NCI-H2107 treated with DMSO at 0.1 percent for 48 hours (cell line): ENCODE data around the gene APPBP2.
"Not testable (repeated sequence)": the region's sequence is repeated elsewhere in the genome, so short reads cannot be mapped to it uniquely, and the experiment has no call there.

ENCODE experiments used
- DNase-seq: peaks from one replicate; lab custom pipeline; 2025; ENCODE audit not compliant: unreplicated experiment; lab: John Stamatoyannopoulos, UW

Gene APPBP2

GRCh38 chr17:60501589-60501988, 24.5 kb downstream of the APPBP2 start:
- DNase-seq, result no peak

DNA sequence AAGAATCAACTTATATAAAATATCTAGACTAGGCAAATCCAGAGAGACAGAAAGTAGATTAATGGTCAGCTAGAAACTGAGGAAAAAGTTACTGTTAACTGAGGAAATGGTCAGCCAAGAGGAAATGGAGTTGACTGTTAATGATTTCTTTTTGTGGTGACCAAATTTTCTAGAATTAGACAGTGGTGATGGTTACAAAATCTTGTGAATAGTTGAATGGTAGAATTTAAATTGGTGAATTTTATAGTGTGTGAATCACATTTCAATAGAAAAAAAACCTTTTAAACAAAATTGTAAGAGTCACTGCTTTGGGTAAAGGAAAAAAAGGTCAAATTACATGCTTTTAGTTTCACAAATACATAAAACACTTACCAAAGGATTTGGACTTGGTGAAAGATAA, 30.0 kb downstream of the APPBP2 start:
- no peak for DNase-seq

- DNase-seq, result no peak
These were observed 30.8 kb downstream of the APPBP2 start for GRCh38 chr17:60495260-60495659.

GRCh38 chr17:60493847-60494321, 32.2 kb downstream of the APPBP2 start:
- no peak for DNase-seq

DNA sequence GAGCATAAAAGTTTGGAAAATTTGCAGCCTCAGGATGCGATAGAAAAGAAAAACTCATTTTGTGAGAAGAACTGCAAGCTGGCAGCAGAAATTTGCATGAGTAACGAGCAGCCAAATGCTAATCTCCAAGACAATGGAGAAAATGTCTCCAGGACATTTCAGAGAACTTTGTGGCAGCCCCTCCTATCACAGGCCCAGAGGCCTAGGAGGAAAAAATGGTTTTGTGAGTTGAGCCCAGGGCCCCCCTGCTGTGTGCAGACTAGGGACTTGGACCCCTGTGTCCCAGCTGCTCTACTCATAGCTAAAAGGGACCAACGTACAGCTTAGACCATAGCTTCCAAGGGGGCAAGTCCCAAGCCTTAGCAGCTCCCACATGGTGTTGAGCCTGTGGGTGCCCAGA, 34.3 kb downstream of the APPBP2 start:
- DNase-seq, result no peak

DNA sequence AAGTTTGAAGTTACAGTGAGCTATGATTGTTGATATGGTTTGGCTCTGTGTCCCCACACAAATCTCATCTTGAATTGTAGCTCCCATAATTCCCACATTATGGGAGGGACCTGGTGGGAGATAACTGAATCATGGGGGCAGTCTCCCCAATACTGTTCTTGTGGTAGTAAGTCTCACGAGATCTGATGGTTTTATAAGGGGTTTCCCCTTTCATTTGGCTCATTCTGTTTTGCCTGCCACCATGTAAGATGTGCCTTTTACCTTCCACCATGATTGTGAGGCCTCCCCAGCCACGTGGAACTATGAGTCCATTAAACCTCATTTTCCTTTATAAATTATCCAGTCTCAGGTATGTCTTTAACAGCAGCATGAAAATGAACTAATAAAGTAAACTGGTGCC, 35.4 kb downstream of the APPBP2 start:
- DNase-seq, result not testable (repeated sequence)

DNA sequence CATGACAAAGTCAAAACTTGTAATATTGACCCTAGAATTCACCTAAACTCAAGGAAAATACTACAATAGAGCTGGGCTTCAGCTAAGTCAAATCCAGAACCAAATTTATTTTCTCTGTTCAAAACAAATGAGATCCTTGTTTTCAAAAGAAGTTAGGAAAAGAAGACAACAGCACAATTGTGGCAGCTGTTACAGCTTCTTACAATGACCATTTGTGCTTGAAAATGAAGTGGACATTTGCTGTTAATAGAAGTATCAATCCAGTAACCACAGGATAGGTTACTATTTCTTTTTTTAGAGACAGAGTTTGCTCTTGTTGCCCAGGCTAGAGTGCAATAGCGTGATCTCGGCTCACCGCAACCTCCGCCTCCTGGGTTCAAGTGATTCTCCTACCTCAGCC, 44.4 kb downstream of the APPBP2 start:
- DNase-seq, result no peak

DNA sequence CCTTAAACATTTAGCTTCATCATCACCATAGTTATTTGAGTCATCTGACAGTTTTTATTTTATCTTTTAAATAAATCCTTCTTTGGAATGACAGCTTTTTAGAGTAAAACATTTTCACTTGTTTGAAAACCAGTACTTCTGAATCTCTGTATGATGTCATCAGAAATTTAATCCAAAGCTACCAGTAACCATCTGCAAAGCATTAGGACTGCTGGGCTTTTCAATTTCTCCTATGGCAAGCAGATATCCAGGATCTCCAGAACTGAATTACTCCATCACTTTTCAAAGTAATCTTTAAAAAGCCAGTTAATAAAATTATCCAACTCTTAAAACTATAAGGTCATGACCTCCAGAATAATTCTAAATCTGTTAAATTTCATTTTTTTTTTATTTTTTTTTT, 52.3 kb downstream of the APPBP2 start:
- DNase-seq, result no peak

DNA sequence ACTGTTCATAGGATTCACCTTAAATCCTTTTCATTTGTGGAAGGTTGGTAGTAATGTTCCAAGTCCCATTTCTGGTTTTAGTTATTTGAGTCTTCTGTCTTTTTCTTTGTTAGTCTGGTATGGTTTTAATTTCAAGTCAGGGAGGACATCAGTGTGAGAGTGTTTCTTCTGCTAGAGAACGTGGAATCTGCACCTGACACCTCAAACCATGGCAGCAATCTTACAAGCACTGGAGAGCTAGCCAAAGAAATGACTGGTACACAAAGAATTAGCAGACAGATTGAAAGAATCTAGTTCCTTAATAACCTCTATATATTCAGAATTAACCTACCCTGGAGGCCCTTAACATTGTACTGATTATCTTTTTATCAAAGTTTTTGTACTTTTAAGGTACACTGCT, 53.6 kb downstream of the APPBP2 start:
- no peak for DNase-seq

DNA sequence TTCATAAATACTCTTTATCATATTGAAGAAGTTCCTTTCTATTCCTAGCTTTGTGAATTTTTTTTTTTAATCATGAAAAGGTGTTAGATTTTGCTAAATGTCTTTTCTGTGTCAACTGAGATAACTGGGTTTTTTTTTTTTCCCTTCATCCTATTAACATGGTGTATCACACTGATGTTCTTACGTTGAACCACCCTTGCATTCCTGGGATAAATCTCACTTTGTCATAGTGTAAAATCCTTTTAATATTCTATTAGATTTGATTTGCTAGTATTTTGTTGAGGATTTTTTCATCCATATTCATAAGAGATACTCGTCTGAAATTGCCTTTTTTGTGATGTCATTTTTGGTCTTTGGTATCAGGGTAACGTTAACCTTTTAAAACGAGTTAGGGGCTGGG, 54.6 kb downstream of the APPBP2 start:
- DNase-seq, result no peak

DNA sequence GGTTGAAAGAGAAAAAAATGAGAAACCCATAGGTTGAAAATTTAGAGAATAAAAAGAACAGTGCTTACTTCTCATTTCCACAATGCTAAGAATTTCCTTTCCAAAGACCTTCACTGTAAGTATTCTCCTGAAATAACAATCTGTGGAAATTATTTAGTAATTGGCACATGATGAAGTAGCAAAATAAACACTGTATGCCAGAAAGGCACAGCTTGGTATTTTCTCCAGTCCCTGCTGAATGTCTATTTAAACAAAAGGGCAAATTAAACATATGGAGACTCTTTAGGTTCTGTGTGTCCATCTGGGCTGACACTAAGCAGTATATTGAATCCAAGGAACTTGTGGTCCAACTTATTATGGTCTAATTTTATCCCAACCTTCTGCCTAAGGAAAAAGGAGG, 57.7 kb downstream of the APPBP2 start:
- no peak for DNase-seq

DNA sequence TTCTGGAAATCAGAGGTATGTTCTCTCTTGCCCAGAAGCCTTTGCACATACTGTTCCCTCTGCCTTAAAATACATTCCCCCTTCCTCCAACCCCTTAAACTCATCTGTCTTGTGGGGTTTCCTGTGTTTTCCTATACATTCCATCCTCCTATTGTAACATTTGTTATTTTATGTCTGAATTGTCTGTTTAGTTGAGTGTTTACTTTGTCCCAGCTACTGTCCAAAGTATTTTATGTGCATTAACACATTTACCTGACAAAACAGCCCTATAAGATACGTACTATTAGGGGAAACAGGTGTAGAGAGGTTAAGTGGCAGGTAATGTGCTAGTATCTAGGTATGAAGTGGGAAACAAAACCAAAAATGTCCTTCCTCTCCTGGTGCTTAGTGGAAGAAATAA, 61.7 kb downstream of the APPBP2 start:
- no peak for DNase-seq

GRCh38 chr17:60463157-60463835, 62.7 kb downstream of the APPBP2 start:
- DNase-seq, result no peak

- DNase-seq, result no peak
These were observed 64.5 kb downstream of the APPBP2 start for GRCh38 chr17:60461584-60461983.

DNA sequence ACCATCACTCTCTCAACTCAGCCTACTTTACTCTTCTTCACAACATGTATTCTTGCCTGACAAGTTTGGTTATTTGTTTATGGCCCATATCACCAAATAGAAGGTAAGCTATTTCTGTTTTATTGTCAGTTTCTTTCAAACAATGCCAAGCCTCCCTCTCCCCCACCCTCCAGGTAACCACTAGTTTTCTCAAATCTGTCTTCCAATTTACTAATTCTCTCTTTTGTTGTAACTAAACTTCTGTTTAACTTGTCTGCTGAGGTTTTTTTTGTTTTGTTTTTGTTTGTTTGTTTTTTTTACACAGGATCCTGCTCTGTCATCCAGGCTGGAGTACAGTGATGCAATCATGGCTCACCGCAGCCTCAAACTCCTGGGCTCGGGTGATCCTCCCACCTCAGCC, 68.9 kb downstream of the APPBP2 start:
- no peak for DNase-seq

GRCh38 chr17:60455378-60455777, 70.7 kb downstream of the APPBP2 start:
- no peak for DNase-seq

DNA sequence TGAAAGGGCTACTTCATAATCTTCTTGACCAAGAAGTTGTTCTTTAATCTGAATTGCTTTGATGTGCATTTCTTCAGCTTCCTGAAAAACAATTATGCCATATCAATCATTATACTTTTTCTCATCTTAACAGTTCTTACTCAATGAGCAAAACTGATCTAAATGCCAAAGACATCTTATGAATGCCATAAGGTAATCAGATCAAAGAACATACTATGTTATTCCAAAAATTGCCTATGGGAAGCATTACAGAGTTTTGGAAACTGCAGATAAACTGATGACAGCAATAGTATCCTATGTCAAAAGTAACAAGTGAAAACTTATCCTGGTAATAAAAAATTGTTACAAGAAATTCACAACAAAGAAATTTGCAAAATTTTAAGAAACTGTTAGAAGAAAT, 74.1 kb downstream of the APPBP2 start:
- DNase-seq, result no peak

GRCh38 chr17:60451071-60451470, 75.0 kb downstream of the APPBP2 start:
- DNase-seq, result no peak

DNA sequence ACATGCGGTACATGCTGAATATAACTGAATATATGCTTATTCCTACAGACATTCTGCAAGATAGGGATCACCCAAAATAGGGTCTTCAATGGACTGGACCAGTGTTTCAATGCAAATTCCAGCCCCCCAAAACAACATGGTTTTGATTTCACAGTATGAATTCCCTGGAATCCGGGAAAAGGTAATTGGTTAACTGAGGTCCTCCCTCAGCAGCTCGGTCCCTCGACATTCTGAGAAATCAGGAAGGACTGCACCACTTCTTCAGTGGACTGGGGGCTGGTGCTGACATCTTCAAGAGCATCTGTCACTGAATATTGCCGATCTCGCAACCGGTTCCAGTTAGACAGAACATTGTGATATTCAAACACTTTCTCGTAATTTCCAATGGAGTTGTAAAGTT, 78.7 kb downstream of the APPBP2 start:
- no peak for DNase-seq

- no peak for DNase-seq
These were observed 80.9 kb downstream of the APPBP2 start for GRCh38 chr17:60445144-60445543.

DNA sequence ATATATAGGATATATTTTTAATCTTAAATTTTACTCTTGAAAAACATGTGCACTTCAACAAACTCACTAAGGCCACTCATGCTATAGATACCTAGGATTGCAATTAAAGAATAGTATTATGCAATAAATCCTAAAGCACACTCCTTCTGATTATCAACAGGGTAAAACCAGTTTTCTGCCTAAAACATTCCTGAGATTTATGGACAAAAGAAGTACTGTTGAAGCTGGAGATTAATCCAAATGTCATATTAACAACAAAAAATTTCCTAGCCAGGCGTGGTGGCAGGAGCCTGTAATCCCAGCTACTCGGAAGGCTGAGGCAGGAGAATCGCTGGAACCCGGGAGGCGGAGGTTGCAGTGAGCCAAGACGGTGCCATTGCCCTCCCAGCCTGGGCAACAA, 82.3 kb downstream of the APPBP2 start:
- no peak for DNase-seq

- no peak for DNase-seq
These were observed 83.5 kb downstream of the APPBP2 start for GRCh38 chr17:60442271-60443173.
